Thymus (tissue), 2 donors: Measurements from ENCODE around the gene KIAA1191. TPM values are rescaled to one million over a fixed set of nuclear protein-coding genes. Genes with fewer than 3 reads are reported as not detected.

ENCODE experiments used
- polyA plus RNA-seq: library from polyadenylated mRNA; stranded (reverse); fragments of 200-250 nt; gene quantifications from one replicate; pipeline ENCODE4 v1.2.3, GENCODE V29; 2013
- total RNA-seq: library from RNA; stranded (reverse); fragments of 120-200 nt; gene quantifications from one replicate; pipeline ENCODE4 v1.2.4, GENCODE V29; 2013
- donor health status: healthy.

Gene KIAA1191
- total and polyA plus RNA-seq, 2 donors = 36.4 to 56.0 TPM

Other genes with a start within 250 kb of the KIAA1191 start
- gene SIMC1, start 123.3 kb downstream of the KIAA1191 start, total RNA-seq = 5.3 TPM
- 10.2 TPM for gene SIMC1, start 123.3 kb downstream of the KIAA1191 start, polyA plus RNA-seq
- gene ARL10, start 3.7 kb upstream of the KIAA1191 start, total RNA-seq = 1.8 TPM
- gene ARL10, start 3.7 kb upstream of the KIAA1191 start, polyA plus RNA-seq = 3.3 TPM
- gene NOP16, start 26.8 kb upstream of the KIAA1191 start, total RNA-seq = 19.5 TPM
- 30.6 TPM for gene NOP16, start 26.8 kb upstream of the KIAA1191 start, polyA plus RNA-seq
- 116 TPM for gene HIGD2A, start 27.0 kb upstream of the KIAA1191 start, total RNA-seq
- 161 TPM for gene HIGD2A, start 27.0 kb upstream of the KIAA1191 start, polyA plus RNA-seq
- gene CLTB, start 54.8 kb upstream of the KIAA1191 start, total RNA-seq = 93.3 TPM
- 129 TPM for gene CLTB, start 54.8 kb upstream of the KIAA1191 start, polyA plus RNA-seq
- gene FAF2, start 86.6 kb upstream of the KIAA1191 start, total RNA-seq = 22.4 TPM
- 17.7 TPM for gene FAF2, start 86.6 kb upstream of the KIAA1191 start, polyA plus RNA-seq
- 19.3 TPM for gene RNF44, start 175.6 kb upstream of the KIAA1191 start, total RNA-seq
- 54.8 TPM for gene RNF44, start 175.6 kb upstream of the KIAA1191 start, polyA plus RNA-seq
- 0.33 TPM for gene CDHR2, start 187.6 kb upstream of the KIAA1191 start, total RNA-seq
- 0.07 TPM for gene CDHR2, start 187.6 kb upstream of the KIAA1191 start, polyA plus RNA-seq
- gene GPRIN1, start 248.4 kb upstream of the KIAA1191 start, total RNA-seq = 2.7 TPM
- 0.82 TPM for gene GPRIN1, start 248.4 kb upstream of the KIAA1191 start, polyA plus RNA-seq